GM18517 (cell line): ENCODE data around the gene BRD9.
"Not testable (repeated sequence)": the region's sequence is repeated elsewhere in the genome, so short reads cannot be mapped to it uniquely, and the experiment has no call there.

Experiments used
- ATAC-seq: cut with Tn5 transposase; IDR thresholded peaks from one replicate; pipeline ENCODE4 v1.9.1; 2021; ENCODE audit warnings: mild to moderate bottlenecking, moderate library complexity; ENCODE audit not compliant: unreplicated experiment

The BRD9 gene

GRCh38 chr5:846602-847091, 46.0 kb downstream of the BRD9 start:
- peak; percentile 64 for ATAC-seq

GRCh38 chr5:845676-846601, 46.7 kb downstream of the BRD9 start:
- not testable (repeated sequence) for ATAC-seq

GRCh38 chr5:845031-845675, 47.4 kb downstream of the BRD9 start:
- not testable (repeated sequence) for ATAC-seq

GRCh38 chr5:844426-844825, 48.2 kb downstream of the BRD9 start:
- not testable (repeated sequence) for ATAC-seq

- ATAC-seq, result not testable (repeated sequence)
These were observed 48.7 kb downstream of the BRD9 start for GRCh38 chr5:843926-844325.

- ATAC-seq, result not testable (repeated sequence)
These were observed 49.2 kb downstream of the BRD9 start for GRCh38 chr5:843371-843770.

GRCh38 chr5:842402-843221, 50.0 kb downstream of the BRD9 start:
- not testable (repeated sequence) for ATAC-seq

GRCh38 chr5:841531-842401, 50.8 kb downstream of the BRD9 start:
- ATAC-seq, result not testable (repeated sequence)

GRCh38 chr5:840974-841435, 51.6 kb downstream of the BRD9 start:
- ATAC-seq, result not testable (repeated sequence)

- not testable (repeated sequence) for ATAC-seq
These were observed 52.3 kb downstream of the BRD9 start for GRCh38 chr5:840118-840973.

- ATAC-seq, result not testable (repeated sequence)
These were observed 54.2 kb downstream of the BRD9 start for GRCh38 chr5:838431-838851.

- ATAC-seq, result not testable (repeated sequence)
These were observed 54.9 kb downstream of the BRD9 start for GRCh38 chr5:837621-838121.

GRCh38 chr5:835933-836612, 56.5 kb downstream of the BRD9 start:
- not testable (repeated sequence) for ATAC-seq

GRCh38 chr5:834013-834412, 58.6 kb downstream of the BRD9 start:
- ATAC-seq, result not testable (repeated sequence)

GRCh38 chr5:828194-828593, 64.4 kb downstream of the BRD9 start:
- ATAC-seq, result not testable (repeated sequence)

GRCh38 chr5:825544-825943, 67.1 kb downstream of the BRD9 start:
- ATAC-seq, result not testable (repeated sequence)

- no peak for ATAC-seq
These were observed 71.1 kb downstream of the BRD9 start for GRCh38 chr5:821504-821903.

GRCh38 chr5:820245-820644, 72.4 kb downstream of the BRD9 start:
- no peak for ATAC-seq
